Caco-2 (cell line): ENCODE results near the gene EXOC2. TPM values are rescaled to one million over a fixed set of nuclear protein-coding genes. Genes with fewer than 3 reads are reported as not detected.

ENCODE experiments used
- BruUV-seq: library from RNA; stranded (reverse); fragments of 400-500 nt; replicated peaks from 2 replicates; lab custom pipeline; 2021; lab: Mats Ljungman, UMichigan
- CTCF ChIA-PET: fragments of 300-600 bp; sonication (Branson Sonifier 250); formaldehyde crosslinking; loops from one replicate; lab custom pipeline; 2022; ENCODE audit warnings: antibody characterized with exemption; lab: Charles Lee
- POLR2A ChIA-PET: fragments of 300-600 bp; sonication (Branson Sonifier 250); formaldehyde crosslinking; loops from one replicate; lab custom pipeline; 2022; ENCODE audit warnings: antibody characterized with exemption; lab: Charles Lee
- DNase-seq, 2 experiments: peaks; one replicate each; pipeline versions ENCODE4 v3.0.0 to v3.0.0-alpha.2; 2020 to 2022
- H3K27me3 ChIP-seq: replicated peaks from 2 replicates; pipeline ENCODE4 v1.6.0; 2011; ENCODE audit warnings: low read length; ENCODE audit not compliant: control insufficient read depth, insufficient read depth
- H3K36me3 ChIP-seq: 2 replicates; pipeline ENCODE4 v1.5.1; 2011; ENCODE audit warnings: low read length; ENCODE audit not compliant: control insufficient read depth, insufficient read depth
- H3K4me1 ChIP-seq: fragments of 250-450 bp; sonication (Bioruptor Pico); 2 replicates; pipeline ENCODE4 v1.5.1; 2020; ENCODE audit warnings: mild to moderate bottlenecking
- H3K4me3 ChIP-seq: 2 replicates; pipeline ENCODE4 v1.5.1; 2011; ENCODE audit warnings: low read depth, mild to moderate bottlenecking, control low read depth, low read length
- H3K9me3 ChIP-seq: fragments of 250-450 bp; sonication (Bioruptor Pico); 2 replicates; pipeline ENCODE4 v1.5.1; 2020; ENCODE audit warnings: mild to moderate bottlenecking, moderate library complexity
- H3K27ac Mint-ChIP-seq: one replicate; pipeline ENCODE4 v1.8.0; 2022; ENCODE audit warnings: mixed read lengths; ENCODE audit not compliant: unreplicated experiment
- H3K27me3 Mint-ChIP-seq: one replicate; pipeline ENCODE4 v1.8.0; 2022; ENCODE audit warnings: mixed read lengths; ENCODE audit not compliant: insufficient read depth, unreplicated experiment
- H3K36me3 Mint-ChIP-seq: one replicate; pipeline ENCODE4 v1.8.0; 2022; ENCODE audit warnings: mild to moderate bottlenecking, mixed read lengths; ENCODE audit not compliant: insufficient read depth, unreplicated experiment
- H3K4me1 Mint-ChIP-seq: one replicate; pipeline ENCODE4 v1.8.0; 2022; ENCODE audit warnings: low read depth, mixed read lengths; ENCODE audit not compliant: unreplicated experiment
- H3K4me3 Mint-ChIP-seq: one replicate; pipeline ENCODE4 v1.8.0; 2022; ENCODE audit warnings: mild to moderate bottlenecking, moderate library complexity, mixed read lengths; ENCODE audit not compliant: unreplicated experiment
- H3K9me3 Mint-ChIP-seq: one replicate; pipeline ENCODE4 v1.8.0; 2022; ENCODE audit warnings: mixed read lengths; ENCODE audit not compliant: unreplicated experiment
- intact Hi-C: fragments of 100-400 bp; cut with micrococcal nuclease; formaldehyde crosslinking; loops from one replicate; pipeline ENCODE4 v1.10.0; 2022; ENCODE audit not compliant: unreplicated experiment
- total RNA-seq: library from RNA; stranded (reverse); gene quantifications from 2 replicates; pipeline ENCODE4 v1.2.3, GENCODE V29; 2022
- TF ChIP-seq, protein P1 (sequence below), 2 experiments: fragments of 200-600 bp in 1 of 2; IDR thresholded peaks; 1 replicate in 1 of 2; 2 replicates in 1 of 2; pipeline versions ENCODE4 v1.5.1 to v1.8.0; 2011 to 2022; ENCODE audit warnings: antibody characterized with exemption in 1 of 2, control low read depth in 1 of 2, inconsistent platforms in 1 of 2, low read depth in 1 of 2, low read length in 1 of 2, mild to moderate bottlenecking in 1 of 2, moderate library complexity in 1 of 2; ENCODE audit not compliant: insufficient read depth in 1 of 2, severe bottlenecking in 1 of 2, unreplicated experiment in 1 of 2

The EXOC2 gene
- total RNA-seq, 1 experiment from 2014 or later, result 21.4 TPM

DNA sequence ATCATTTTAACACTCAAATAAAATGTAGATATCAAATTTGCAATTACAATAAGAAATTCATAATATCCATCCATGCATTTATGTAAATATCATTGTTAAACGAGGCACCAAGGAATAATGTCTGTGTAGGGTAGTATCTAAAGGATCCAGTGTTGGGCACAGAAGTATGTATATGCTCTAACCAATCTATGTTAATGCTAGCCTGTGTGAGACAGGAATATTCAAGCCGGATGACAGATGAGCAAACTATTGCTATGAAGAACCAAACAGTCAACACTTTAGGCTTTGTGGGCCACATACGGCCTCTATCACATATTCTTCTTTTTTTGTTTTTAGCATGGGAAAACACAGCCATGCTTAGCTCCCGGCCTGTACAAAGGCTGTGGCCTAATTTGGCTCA, 81.0 kb downstream of the EXOC2 start:
- TF ChIP-seq, protein P1, sequence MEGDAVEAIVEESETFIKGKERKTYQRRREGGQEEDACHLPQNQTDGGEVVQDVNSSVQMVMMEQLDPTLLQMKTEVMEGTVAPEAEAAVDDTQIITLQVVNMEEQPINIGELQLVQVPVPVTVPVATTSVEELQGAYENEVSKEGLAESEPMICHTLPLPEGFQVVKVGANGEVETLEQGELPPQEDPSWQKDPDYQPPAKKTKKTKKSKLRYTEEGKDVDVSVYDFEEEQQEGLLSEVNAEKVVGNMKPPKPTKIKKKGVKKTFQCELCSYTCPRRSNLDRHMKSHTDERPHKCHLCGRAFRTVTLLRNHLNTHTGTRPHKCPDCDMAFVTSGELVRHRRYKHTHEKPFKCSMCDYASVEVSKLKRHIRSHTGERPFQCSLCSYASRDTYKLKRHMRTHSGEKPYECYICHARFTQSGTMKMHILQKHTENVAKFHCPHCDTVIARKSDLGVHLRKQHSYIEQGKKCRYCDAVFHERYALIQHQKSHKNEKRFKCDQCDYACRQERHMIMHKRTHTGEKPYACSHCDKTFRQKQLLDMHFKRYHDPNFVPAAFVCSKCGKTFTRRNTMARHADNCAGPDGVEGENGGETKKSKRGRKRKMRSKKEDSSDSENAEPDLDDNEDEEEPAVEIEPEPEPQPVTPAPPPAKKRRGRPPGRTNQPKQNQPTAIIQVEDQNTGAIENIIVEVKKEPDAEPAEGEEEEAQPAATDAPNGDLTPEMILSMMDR (IDR thresholded peaks at IDR 0.05; ENCODE audit: insufficient read depth in 1 of 2, low read depth in 1 of 2, low read length in 1 of 2, severe bottlenecking in 1 of 2, unreplicated experiment in 1 of 2), result no peak
- BruUV-seq, result no TSS peak
- H3K4me3 Mint-ChIP-seq, result no peak overlapping the region
- no peaks in the 10 kb centered on the region for H3K27me3 Mint-ChIP-seq
- no peak for DNase-seq
- H3K4me1 Mint-ChIP-seq, result peaks cover 11% of the 10 kb centered on the region
- Histone ChIP-seq H3K4me3 (no peak overlapping the region), H3K4me1 (peaks cover 5% of the 10 kb centered on the region; the same call in 1 of the 2 replicates), H3K36me3 (no peaks in the 10 kb centered on the region), H3K9me3 (no peaks in the 10 kb centered on the region), H3K27me3 (no peaks in the 10 kb centered on the region)
- no peaks in the 10 kb centered on the region for H3K9me3 Mint-ChIP-seq
- intact Hi-C loops, result no loop called here
- CTCF ChIA-PET, result no interaction called here
- POLR2A ChIA-PET, result no interaction called here
- H3K27ac Mint-ChIP-seq, result no peak overlapping the region
- H3K36me3 Mint-ChIP-seq, result peaks cover 17% of the 10 kb centered on the region

DNA sequence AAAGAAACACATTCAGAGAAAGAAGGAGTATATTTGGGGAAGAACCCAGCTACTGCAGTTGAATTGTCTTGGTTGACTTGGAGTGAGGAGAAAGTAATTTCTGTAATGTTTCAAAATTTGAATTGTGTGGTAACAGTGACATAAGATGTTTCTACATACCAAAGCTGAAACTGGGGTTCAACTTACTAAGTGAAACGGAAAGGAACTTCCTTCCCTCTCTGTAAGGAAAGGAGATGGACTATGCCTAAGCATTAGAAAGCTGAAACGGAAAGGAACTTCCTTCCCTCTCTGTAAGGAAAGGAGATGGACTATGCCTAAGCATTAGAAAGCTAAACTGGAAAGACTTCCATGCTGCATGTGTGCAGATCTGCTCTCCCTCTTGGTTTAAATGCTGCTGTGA, 82.1 kb downstream of the EXOC2 start:
- DNase-seq, result no peak
- POLR2A ChIA-PET, result no interaction called here
- no peak overlapping the region for H3K4me3 ChIP-seq
- TF ChIP-seq, protein P1 (IDR thresholded peaks at IDR 0.05; ENCODE audit: insufficient read depth in 1 of 2, low read depth in 1 of 2, low read length in 1 of 2, severe bottlenecking in 1 of 2, unreplicated experiment in 1 of 2), result no peak
- CTCF ChIA-PET, result no interaction called here
- no peaks in the 10 kb centered on the region for H3K9me3 ChIP-seq
- no peaks in the 10 kb centered on the region for H3K27me3 ChIP-seq
- H3K36me3 ChIP-seq, result no peaks in the 10 kb centered on the region
- intact Hi-C loops, result no loop called here
- peaks cover 11% of the 10 kb centered on the region for H3K4me1 Mint-ChIP-seq
- H3K9me3 Mint-ChIP-seq, result no peaks in the 10 kb centered on the region
- no peaks in the 10 kb centered on the region for H3K27me3 Mint-ChIP-seq
- peaks cover 5% of the 10 kb centered on the region; the same call in 1 of the 2 replicates for H3K4me1 ChIP-seq
- no peak overlapping the region for H3K4me3 Mint-ChIP-seq
- BruUV-seq, result no TSS peak
- H3K36me3 Mint-ChIP-seq, result peaks cover 24% of the 10 kb centered on the region
- no peak overlapping the region for H3K27ac Mint-ChIP-seq

DNA sequence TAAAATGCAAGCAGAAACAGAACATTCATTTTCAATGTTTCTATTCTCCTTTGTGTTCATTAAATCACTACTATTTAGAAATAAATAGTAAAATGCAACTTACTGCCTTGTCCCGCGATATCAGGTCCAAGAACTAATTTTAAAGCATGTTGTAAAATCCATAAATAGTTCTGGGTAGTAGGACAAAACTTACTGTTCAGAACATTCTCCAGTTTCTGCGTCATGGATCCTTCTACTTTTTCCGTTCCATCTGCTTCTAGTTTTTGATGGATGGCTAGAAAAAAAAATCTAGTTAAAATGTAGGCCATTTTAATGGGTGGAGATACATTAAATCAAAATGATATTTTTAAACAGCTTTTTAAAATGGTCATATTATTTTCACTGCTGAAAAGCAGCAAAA, 83.0 kb downstream of the EXOC2 start:
- peaks cover 20% of the 10 kb centered on the region for H3K36me3 Mint-ChIP-seq
- no peak overlapping the region for H3K4me3 Mint-ChIP-seq
- H3K27me3 Mint-ChIP-seq, result no peaks in the 10 kb centered on the region
- Histone ChIP-seq H3K27me3 (no peaks in the 10 kb centered on the region), H3K4me3 (no peak overlapping the region), H3K9me3 (no peaks in the 10 kb centered on the region), H3K36me3 (no peaks in the 10 kb centered on the region), H3K4me1 (peaks cover 5% of the 10 kb centered on the region; the same call in 1 of the 2 replicates)
- no peaks in the 10 kb centered on the region for H3K9me3 Mint-ChIP-seq
- TF ChIP-seq, protein P1 (IDR thresholded peaks at IDR 0.05; ENCODE audit: insufficient read depth in 1 of 2, low read depth in 1 of 2, low read length in 1 of 2, severe bottlenecking in 1 of 2, unreplicated experiment in 1 of 2), result no peak
- DNase-seq, result no peak
- H3K4me1 Mint-ChIP-seq, result peaks cover 11% of the 10 kb centered on the region
- POLR2A ChIA-PET, result no interaction called here
- BruUV-seq, result no TSS peak
- intact Hi-C loops, result no loop called here
- CTCF ChIA-PET, result no interaction called here
- H3K27ac Mint-ChIP-seq, result no peak overlapping the region
